Dendritic cell treated with granulocyte-macrophage colony-stimulating factor and Interleukin-4, amounts not matched to agents 40 ng/mL and 50 ng/mL, for 4 days (primary cell): ENCODE measurements around the gene SUSD6.
"Not testable (repeated sequence)": the region's sequence is repeated elsewhere in the genome, so short reads cannot be mapped to it uniquely, and the experiment has no call there.

Experiments used
- H3K27ac Mint-ChIP-seq: one replicate; pipeline ENCODE4 v1.8.0; 2022; ENCODE audit warnings: mild to moderate bottlenecking, mixed read lengths
- H3K27me3 Mint-ChIP-seq: one replicate; pipeline ENCODE4 v1.8.0; 2022; ENCODE audit warnings: mild to moderate bottlenecking, mixed read lengths
- H3K36me3 Mint-ChIP-seq: one replicate; pipeline ENCODE4 v1.8.0; 2022; ENCODE audit warnings: low read depth, mixed read lengths
- H3K4me1 Mint-ChIP-seq: one replicate; pipeline ENCODE4 v1.8.0; 2022; ENCODE audit warnings: low read depth, mixed read lengths
- H3K4me3 Mint-ChIP-seq: one replicate; pipeline ENCODE4 v1.8.0; 2022; ENCODE audit warnings: mild to moderate bottlenecking, moderate library complexity, mixed read lengths
- H3K9me3 Mint-ChIP-seq: one replicate; pipeline ENCODE4 v1.8.0; 2022; ENCODE audit warnings: mixed read lengths
- intact Hi-C: fragments of 100-400 bp; cut with micrococcal nuclease; formaldehyde crosslinking; loops from one replicate; pipeline ENCODE4 v1.15.0; 2022

The SUSD6 gene

GRCh38 chr14:69711065-69711464 is 99.7 kb downstream of the SUSD6 start:
- Mint-ChIP-seq H3K9me3 (no peaks in the 10 kb centered on the region), H3K27ac (peak overlapping the region; percentile 88), H3K4me1 (peaks cover 91% of the 10 kb centered on the region), H3K27me3 (no peaks in the 10 kb centered on the region), H3K4me3 (peak overlapping the region; percentile 57), H3K36me3 (peaks cover 96% of the 10 kb centered on the region)
- intact Hi-C loops = loop anchor here (5.0 kb wide), 2 partner anchors 59 to 99 kb away; partner anchors contain the start of gene SUSD6

GRCh38 chr14:69711477-69711876 is 100.1 kb downstream of the SUSD6 start:
- H3K4me3 Mint-ChIP-seq = peak overlapping the region; percentile 57
- peak overlapping the region; percentile 88 for H3K27ac Mint-ChIP-seq
- peaks cover 92% of the 10 kb centered on the region for H3K36me3 Mint-ChIP-seq
- H3K27me3 Mint-ChIP-seq = no peaks in the 10 kb centered on the region
- intact Hi-C loops = loop anchor here (5.0 kb wide), 2 partner anchors 59 to 99 kb away; partner anchors contain the start of gene SUSD6
- no peaks in the 10 kb centered on the region for H3K9me3 Mint-ChIP-seq
- peaks cover 92% of the 10 kb centered on the region for H3K4me1 Mint-ChIP-seq

GRCh38 chr14:69711881-69712560 is 100.6 kb downstream of the SUSD6 start:
- Mint-ChIP-seq H3K36me3 (peaks cover 90% of the 10 kb centered on the region), H3K4me3 (peak overlapping the region; percentile 18), H3K4me1 (peaks cover 92% of the 10 kb centered on the region)

GRCh38 chr14:69712599-69713088 is 101.2 kb downstream of the SUSD6 start:
- Mint-ChIP-seq H3K9me3 (no peaks in the 10 kb centered on the region), H3K4me1 (peaks cover 92% of the 10 kb centered on the region), H3K36me3 (peaks cover 86% of the 10 kb centered on the region), H3K4me3 (peak overlapping the region; percentile 17), H3K27ac (peak overlapping the region; percentile 88), H3K27me3 (no peaks in the 10 kb centered on the region)
- intact Hi-C loops = loop anchor here (5.0 kb wide), 2 partner anchors 60 to 100 kb away; partner anchors contain the start of gene SUSD6

More at GRCh38 chr14:69711881-69712560, 100.6 kb downstream of the SUSD6 start:
- Mint-ChIP-seq H3K27ac (peak overlapping the region; percentile 88), H3K9me3 (no peaks in the 10 kb centered on the region), H3K27me3 (no peaks in the 10 kb centered on the region)
- intact Hi-C loops = loop anchor here (5.0 kb wide), 2 partner anchors 60 to 100 kb away; partner anchors contain the start of gene SUSD6

GRCh38 chr14:69713209-69713781 is 101.9 kb downstream of the SUSD6 start:
- Mint-ChIP-seq H3K36me3 (peaks cover 82% of the 10 kb centered on the region), H3K27me3 (no peaks in the 10 kb centered on the region), H3K27ac (peak overlapping the region; percentile 88), H3K4me3 (no peak overlapping the region), H3K4me1 (peaks cover 95% of the 10 kb centered on the region), H3K9me3 (no peaks in the 10 kb centered on the region)
- intact Hi-C loops = loop anchor here (5.0 kb wide), 2 partner anchors 61 to 101 kb away; partner anchors contain the start of gene SUSD6

- Mint-ChIP-seq H3K9me3 (no peaks in the 10 kb centered on the region), H3K36me3 (peaks cover 73% of the 10 kb centered on the region), H3K4me1 (peaks cover 95% of the 10 kb centered on the region), H3K4me3 (no peak overlapping the region), H3K27me3 (no peaks in the 10 kb centered on the region), H3K27ac (peak overlapping the region; percentile 88)
- intact Hi-C loops = loop anchor here (5.0 kb wide), 2 partner anchors 62 to 102 kb away; partner anchors contain the start of gene SUSD6
Observed at GRCh38 chr14:69713993-69714679, 102.7 kb downstream of the SUSD6 start.

- intact Hi-C loops = no loop called here
- H3K4me3 Mint-ChIP-seq = peak overlapping the region; percentile 27
Observed at GRCh38 chr14:69715725-69716477, 104.5 kb downstream of the SUSD6 start.

GRCh38 chr14:69716478-69717187 is 105.2 kb downstream of the SUSD6 start:
- Mint-ChIP-seq H3K4me1 (peaks cover 84% of the 10 kb centered on the region), H3K27ac (peak overlapping the region; percentile 88), H3K9me3 (no peaks in the 10 kb centered on the region), H3K36me3 (peaks cover 48% of the 10 kb centered on the region), H3K4me3 (peak overlapping the region; percentile 17), H3K27me3 (no peaks in the 10 kb centered on the region)
- intact Hi-C loops = no loop called here

More at GRCh38 chr14:69715725-69716477, 104.5 kb downstream of the SUSD6 start:
- Mint-ChIP-seq H3K27me3 (no peaks in the 10 kb centered on the region), H3K9me3 (no peaks in the 10 kb centered on the region), H3K36me3 (peaks cover 55% of the 10 kb centered on the region), H3K4me1 (peaks cover 91% of the 10 kb centered on the region), H3K27ac (peak overlapping the region; percentile 88)

GRCh38 chr14:69718614-69719013 is 107.2 kb downstream of the SUSD6 start:
- Mint-ChIP-seq H3K27ac (peak overlapping the region; percentile 88), H3K4me1 (peaks cover 64% of the 10 kb centered on the region), H3K36me3 (peaks cover 28% of the 10 kb centered on the region)
- H3K27me3 Mint-ChIP-seq, H3K9me3 Mint-ChIP-seq, H3K4me3 Mint-ChIP-seq, intact Hi-C loops: not testable (repeated sequence)

- peaks cover 58% of the 10 kb centered on the region for H3K4me1 Mint-ChIP-seq
- no peak overlapping the region for H3K4me3 Mint-ChIP-seq
- peak overlapping the region; percentile 88 for H3K27ac Mint-ChIP-seq
- no peaks in the 10 kb centered on the region for H3K27me3 Mint-ChIP-seq
- intact Hi-C loops = no loop called here
- H3K36me3 Mint-ChIP-seq = peaks cover 19% of the 10 kb centered on the region
- H3K9me3 Mint-ChIP-seq = no peaks in the 10 kb centered on the region
Observed at GRCh38 chr14:69719501-69719951, 108.1 kb downstream of the SUSD6 start.

- no peak overlapping the region for H3K4me3 Mint-ChIP-seq
- H3K27me3 Mint-ChIP-seq = no peaks in the 10 kb centered on the region
- intact Hi-C loops = no loop called here
- H3K36me3 Mint-ChIP-seq = peaks cover 7% of the 10 kb centered on the region
- no peaks in the 10 kb centered on the region for H3K9me3 Mint-ChIP-seq
- H3K27ac Mint-ChIP-seq = no peak overlapping the region
- H3K4me1 Mint-ChIP-seq = peaks cover 58% of the 10 kb centered on the region
Observed at GRCh38 chr14:69720912-69721311, 109.5 kb downstream of the SUSD6 start.

GRCh38 chr14:69726761-69727511 is 115.5 kb downstream of the SUSD6 start:
- H3K36me3 Mint-ChIP-seq = no peaks in the 10 kb centered on the region
- H3K27ac Mint-ChIP-seq = peak overlapping the region; percentile 70
- H3K4me1 Mint-ChIP-seq = peaks cover 47% of the 10 kb centered on the region
- H3K27me3 Mint-ChIP-seq = peaks cover 2% of the 10 kb centered on the region
- peak overlapping the region; percentile 65 for H3K4me3 Mint-ChIP-seq
- intact Hi-C loops = loop anchor here (1.0 to 5.0 kb wide), 4 partner anchors 40 to 142 kb away; partner anchors contain the start of gene SRSF5
- H3K9me3 Mint-ChIP-seq = no peaks in the 10 kb centered on the region
